Trophoblast cell (in vitro differentiated cells and primary cell): Measurements from ENCODE around the gene ZNF490.
"Not testable (repeated sequence)": the region's sequence is repeated elsewhere in the genome, so short reads cannot be mapped to it uniquely, and the experiment has no call there.

ENCODE experiments used
- DNase-seq, 2 donors: peaks; one replicate each; pipeline ENCODE4 v3.0.0-alpha.2; 2016
- H2AFZ ChIP-seq: 2 replicates; pipeline ENCODE4 v1.6.1; 2013; ENCODE audit warnings: low read length, moderate library complexity, mild to moderate bottlenecking; ENCODE audit not compliant: insufficient read depth, poor library complexity
- H2AK5ac ChIP-seq: 2 replicates; pipeline ENCODE4 v1.6.1; 2013; ENCODE audit warnings: mild to moderate bottlenecking, low read length
- H2BK120ac ChIP-seq: 2 replicates; pipeline ENCODE4 v1.6.1; 2013; ENCODE audit warnings: low read length, mild to moderate bottlenecking, moderate library complexity; ENCODE audit not compliant: insufficient read depth, poor library complexity
- H2BK12ac ChIP-seq: 2 replicates; pipeline ENCODE4 v1.6.1; 2013; ENCODE audit warnings: mild to moderate bottlenecking, low read length, moderate library complexity
- H2BK5ac ChIP-seq: 2 replicates; pipeline ENCODE4 v1.6.1; 2013; ENCODE audit warnings: low read length, low read depth, moderate library complexity, mild to moderate bottlenecking; ENCODE audit not compliant: poor library complexity
- H3K14ac ChIP-seq: 2 replicates; pipeline ENCODE4 v1.6.1; 2013; ENCODE audit warnings: mild to moderate bottlenecking, low read length
- H3K18ac ChIP-seq: 2 replicates; pipeline ENCODE4 v1.6.1; 2013; ENCODE audit warnings: mild to moderate bottlenecking, low read length
- H3K23ac ChIP-seq: 2 replicates; pipeline ENCODE4 v1.6.1; 2013; ENCODE audit warnings: low read length
- H3K27ac ChIP-seq: 2 replicates; pipeline ENCODE4 v1.5.1; 2013; ENCODE audit warnings: low read depth, mild to moderate bottlenecking, inconsistent platforms, low read length, moderate library complexity
- H3K27me3 ChIP-seq: 2 replicates; pipeline ENCODE4 v1.6.1; 2013; ENCODE audit warnings: inconsistent platforms, mild to moderate bottlenecking, low read length, moderate library complexity; ENCODE audit not compliant: insufficient read depth
- H3K36me3 ChIP-seq, 2 experiments: 1 replicate in 1 of 2; 2 replicates in 1 of 2; pipeline ENCODE4 v1.6.1; 2013; ENCODE audit warnings: low read length in 2 of 2, mild to moderate bottlenecking in 2 of 2, moderate library complexity in 1 of 2; ENCODE audit not compliant: insufficient read depth in 2 of 2, control insufficient read depth in 1 of 2
- H3K4ac ChIP-seq: 2 replicates; pipeline ENCODE4 v1.6.1; 2013; ENCODE audit warnings: low read depth, mild to moderate bottlenecking, low read length, moderate library complexity
- H3K4me1 ChIP-seq, 2 experiments: 1 replicate in 1 of 2; 2 replicates in 1 of 2; pipeline ENCODE4 v1.6.1; 2013; ENCODE audit warnings: low read length in 2 of 2, mild to moderate bottlenecking in 2 of 2, moderate library complexity in 1 of 2; ENCODE audit not compliant: insufficient read depth in 2 of 2, control insufficient read depth in 1 of 2
- H3K4me2 ChIP-seq: 2 replicates; pipeline ENCODE4 v1.6.1; 2013; ENCODE audit warnings: inconsistent platforms, mild to moderate bottlenecking, low read length, moderate library complexity
- H3K4me3 ChIP-seq: 2 replicates; pipeline ENCODE4 v1.5.1; 2013; ENCODE audit warnings: mild to moderate bottlenecking, low read depth, low read length, inconsistent platforms
- H3K79me1 ChIP-seq: one replicate; pipeline ENCODE4 v1.6.1; 2013; ENCODE audit warnings: low read length
- H3K79me2 ChIP-seq: 2 replicates; pipeline ENCODE4 v1.6.1; 2013; ENCODE audit warnings: low read length, mild to moderate bottlenecking; ENCODE audit not compliant: control insufficient read depth, insufficient read depth, poor library complexity
- H3K9ac ChIP-seq: 2 replicates; pipeline ENCODE4 v1.6.1; 2013; ENCODE audit warnings: mild to moderate bottlenecking, low read length
- H3K9me3 ChIP-seq: 2 replicates; pipeline ENCODE4 v1.6.1; 2013; ENCODE audit warnings: low read depth, mild to moderate bottlenecking, control low read depth, inconsistent platforms, low read length; ENCODE audit not compliant: insufficient read depth
- H4K12ac ChIP-seq: 2 replicates; pipeline ENCODE4 v1.6.1; 2013; ENCODE audit warnings: low read depth, mild to moderate bottlenecking, low read length, moderate library complexity
- H4K8ac ChIP-seq: 2 replicates; pipeline ENCODE4 v1.6.1; 2013; ENCODE audit warnings: low read depth, mild to moderate bottlenecking, low read length, moderate library complexity
- H4K91ac ChIP-seq: one replicate; pipeline ENCODE4 v1.6.1; 2013; ENCODE audit warnings: low read depth, mild to moderate bottlenecking, low read length, moderate library complexity
- WGBS: extraction: QIAGEN DNeasy Blood & Tissue Kit; methylation state at CpG from one replicate; pipeline ENCODE4 v1.1.7; 2013; ENCODE audit warnings: missing lambda C conversion rate; ENCODE audit not compliant: insufficient read length, insufficient coverage; ENCODE audit errors: extremely low coverage; 5-methylcytosine and 5-hydroxymethylcytosine counted together

The ZNF490 gene

GRCh38 chr19:12574036-12574435, 36.6 kb downstream of the ZNF490 start:
- H2AK5ac ChIP-seq = no peak overlapping the region
- H3K27ac ChIP-seq = no peak overlapping the region
- no peak overlapping the region for H3K14ac ChIP-seq
- peaks cover 1% of the 10 kb centered on the region for H3K9me3 ChIP-seq
- H2BK5ac ChIP-seq = no peak overlapping the region
- no peak overlapping the region for H2AFZ ChIP-seq
- H3K9ac ChIP-seq = no peak overlapping the region
- no peak overlapping the region for H3K18ac ChIP-seq
- H3K36me3 ChIP-seq = peaks cover 13% of the 10 kb centered on the region in 2 experiments
- H3K79me2 ChIP-seq = no peaks in the 10 kb centered on the region
- no peak overlapping the region for H4K12ac ChIP-seq
- no peak overlapping the region for H3K4me3 ChIP-seq
- H3K79me1 ChIP-seq = no peaks in the 10 kb centered on the region
- no peak for DNase-seq
- WGBS = no CpG with 5 or more reads among the region's 7 CpGs
- H2BK120ac ChIP-seq = no peak overlapping the region
- H2BK12ac ChIP-seq = no peak overlapping the region
- H3K4me2 ChIP-seq = no peak overlapping the region
- H3K4me1 ChIP-seq = no peaks in the 10 kb centered on the region
- no peaks in the 10 kb centered on the region for H3K27me3 ChIP-seq
- no peak overlapping the region for H3K23ac ChIP-seq
- H4K8ac ChIP-seq = no peak overlapping the region
- H4K91ac ChIP-seq = no peak overlapping the region
- no peak overlapping the region for H3K4ac ChIP-seq

GRCh38 chr19:12567951-12568350, 42.7 kb downstream of the ZNF490 start:
- Histone ChIP-seq H3K14ac (no peak overlapping the region), H3K4me1 (no peaks in the 10 kb centered on the region), H2BK5ac (no peak overlapping the region), H3K79me1 (no peaks in the 10 kb centered on the region), H3K27me3 (no peaks in the 10 kb centered on the region), H2BK12ac (no peak overlapping the region), H4K91ac (no peak overlapping the region), H2AFZ (no peak overlapping the region), H4K12ac (no peak overlapping the region), H3K4me3 (no peak overlapping the region), H4K8ac (no peak overlapping the region), H3K9me3 (no peaks in the 10 kb centered on the region), H3K9ac (no peak overlapping the region), H3K23ac (no peak overlapping the region), H3K36me3 (no peaks in the 10 kb centered on the region), H3K4ac (no peak overlapping the region), H3K18ac (no peak overlapping the region), H3K4me2 (no peak overlapping the region), H2AK5ac (no peak overlapping the region), H2BK120ac (no peak overlapping the region), H3K27ac (no peak overlapping the region), H3K79me2 (no peaks in the 10 kb centered on the region)
- no CpG with 5 or more reads among the region's 4 CpGs for WGBS
- DNase-seq = peak; percentile 46 to 88

- H3K9ac ChIP-seq, H3K36me3 ChIP-seq, H3K23ac ChIP-seq, H2AK5ac ChIP-seq, H3K4me3 ChIP-seq, H3K4ac ChIP-seq, H3K9me3 ChIP-seq, H2BK5ac ChIP-seq, H2BK120ac ChIP-seq, H4K8ac ChIP-seq, H3K79me2 ChIP-seq, H3K14ac ChIP-seq, H3K4me1 ChIP-seq, H4K12ac ChIP-seq, DNase-seq, H3K27ac ChIP-seq, H3K79me1 ChIP-seq, H4K91ac ChIP-seq, H2BK12ac ChIP-seq, H2AFZ ChIP-seq, H3K27me3 ChIP-seq, H3K18ac ChIP-seq, H3K4me2 ChIP-seq: not testable (repeated sequence)
- no CpG with 5 or more reads among the region's 5 CpGs for WGBS
Measured at GRCh38 chr19:12566380-12566779, 44.2 kb downstream of the ZNF490 start.

GRCh38 chr19:12564016-12564664, 46.5 kb downstream of the ZNF490 start:
- Histone ChIP-seq H3K4ac (no peak overlapping the region), H3K14ac (no peak overlapping the region), H3K4me1 (no peaks in the 10 kb centered on the region), H3K4me3 (no peak overlapping the region), H4K91ac (no peak overlapping the region), H3K27ac (no peak overlapping the region), H2BK5ac (no peak overlapping the region), H2BK12ac (no peak overlapping the region), H3K36me3 (no peaks in the 10 kb centered on the region), H3K9ac (no peak overlapping the region), H4K12ac (no peak overlapping the region), H3K79me1 (no peaks in the 10 kb centered on the region), H3K18ac (no peak overlapping the region), H3K79me2 (no peaks in the 10 kb centered on the region), H2AFZ (no peak overlapping the region), H3K23ac (no peak overlapping the region), H2AK5ac (no peak overlapping the region), H3K27me3 (no peaks in the 10 kb centered on the region), H4K8ac (no peak overlapping the region), H3K9me3 (no peaks in the 10 kb centered on the region), H3K4me2 (no peak overlapping the region), H2BK120ac (no peak overlapping the region)
- no CpG with 5 or more reads among the region's 19 CpGs for WGBS
- DNase-seq = peak; percentile 90 to 99
